Activated CD4-positive, alpha-beta memory T cell treated with anti-CD3 and anti-CD28 coated beads, Interleukin-2, amount 10 ng/mL, durations not matched to agents 7 days and 5 days (primary cell): ENCODE data around the gene ZDHHC3. TPM values are rescaled to one million over a fixed set of nuclear protein-coding genes. Genes with fewer than 3 reads are reported as not detected.

Source experiments
- CTCF ChIA-PET: fragments of 350-600 bp; sonication (Branson Sonifier 250); formaldehyde crosslinking; loops from one replicate; lab custom pipeline; 2021; ENCODE audit warnings: antibody characterized with exemption, inconsistent platforms; lab: Charles Lee
- POLR2A ChIA-PET: fragments of 350-600 bp; sonication (Branson Sonifier 250); formaldehyde crosslinking; loops from one replicate; lab custom pipeline; 2021; ENCODE audit warnings: antibody characterized with exemption; lab: Charles Lee
- DNase-seq: peaks from one replicate; pipeline ENCODE4 v3.0.0-alpha.2; 2020
- H3K27ac Mint-ChIP-seq: one replicate; pipeline ENCODE4 v1.8.0; 2021; ENCODE audit warnings: mild to moderate bottlenecking, mixed read lengths
- H3K27me3 Mint-ChIP-seq: one replicate; pipeline ENCODE4 v1.8.0; 2021; ENCODE audit warnings: mixed read lengths
- H3K36me3 Mint-ChIP-seq: one replicate; pipeline ENCODE4 v1.8.0; 2021; ENCODE audit warnings: low read depth, mixed read lengths
- H3K4me1 Mint-ChIP-seq: one replicate; pipeline ENCODE4 v1.8.0; 2021; ENCODE audit warnings: mixed read lengths
- H3K4me3 Mint-ChIP-seq: one replicate; pipeline ENCODE4 v1.8.0; 2021; ENCODE audit warnings: mild to moderate bottlenecking, mixed read lengths
- H3K9me3 Mint-ChIP-seq: one replicate; pipeline ENCODE4 v1.8.0; 2021; ENCODE audit warnings: mixed read lengths
- total RNA-seq, 2 experiments: library from RNA; stranded (reverse); gene quantifications; one replicate each; pipeline ENCODE4 v1.2.3, GENCODE V29; 2021

The ZDHHC3 gene
- total RNA-seq, 2 experiments from 2014 or later = 46.6 to 51.6 TPM

- DNase-seq = no peak
- no peak overlapping the region for H3K4me3 Mint-ChIP-seq
- H3K4me1 Mint-ChIP-seq = no peaks in the 10 kb centered on the region
- H3K9me3 Mint-ChIP-seq = no peaks in the 10 kb centered on the region
- POLR2A ChIA-PET = no interaction called here
- CTCF ChIA-PET = no interaction called here
- H3K27me3 Mint-ChIP-seq = no peaks in the 10 kb centered on the region
- no peak overlapping the region for H3K27ac Mint-ChIP-seq
- no peaks in the 10 kb centered on the region for H3K36me3 Mint-ChIP-seq
Measured at GRCh38 chr3:44893097-44893496, 82.9 kb downstream of the ZDHHC3 start.

- no peaks in the 10 kb centered on the region for H3K4me1 Mint-ChIP-seq
- H3K4me3 Mint-ChIP-seq = no peak overlapping the region
- no peaks in the 10 kb centered on the region for H3K27me3 Mint-ChIP-seq
- H3K27ac Mint-ChIP-seq = no peak overlapping the region
- H3K9me3 Mint-ChIP-seq = no peaks in the 10 kb centered on the region
- POLR2A ChIA-PET = no interaction called here
- CTCF ChIA-PET = no interaction called here
- H3K36me3 Mint-ChIP-seq = no peaks in the 10 kb centered on the region
- DNase-seq = no peak
Measured at GRCh38 chr3:44892689-44893088, 83.3 kb downstream of the ZDHHC3 start.

DNA sequence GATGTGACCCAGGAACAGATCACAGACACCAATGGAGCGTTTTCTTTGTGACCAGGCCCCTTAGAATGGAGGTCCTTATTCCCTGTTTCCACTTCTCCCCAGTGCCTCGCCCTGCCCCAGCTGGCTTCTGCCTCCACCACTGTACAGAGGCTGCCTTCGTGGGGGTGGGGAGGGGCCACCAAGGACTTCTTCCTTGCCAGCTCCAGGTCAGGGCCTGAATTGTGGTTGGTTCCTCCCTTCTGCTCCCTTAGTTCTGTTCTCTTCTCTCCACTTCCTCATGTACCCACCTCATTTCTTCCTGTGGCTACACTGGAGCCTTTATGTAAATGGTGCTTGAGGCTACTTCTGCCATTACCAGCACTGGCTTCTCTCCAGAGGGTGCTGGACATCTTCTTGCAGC is 85.1 kb downstream of the ZDHHC3 start:
- ChIA-PET POLR2A (no interaction called here), CTCF (no interaction called here)
- no peaks in the 10 kb centered on the region for H3K4me1 Mint-ChIP-seq

GRCh38 chr3:44890258-44890657 is 85.7 kb downstream of the ZDHHC3 start:
- Mint-ChIP-seq H3K36me3 (no peaks in the 10 kb centered on the region), H3K9me3 (no peaks in the 10 kb centered on the region), H3K27me3 (no peaks in the 10 kb centered on the region), H3K4me3 (no peak overlapping the region), H3K4me1 (no peaks in the 10 kb centered on the region), H3K27ac (no peak overlapping the region)
- CTCF ChIA-PET = no interaction called here
- no peak for DNase-seq
- POLR2A ChIA-PET = no interaction called here

More for the DNA sequence above, 85.1 kb downstream of the ZDHHC3 start:
- no peak for DNase-seq
- no peaks in the 10 kb centered on the region for H3K27me3 Mint-ChIP-seq
- no peak overlapping the region for H3K27ac Mint-ChIP-seq
- H3K4me3 Mint-ChIP-seq = no peak overlapping the region
- H3K36me3 Mint-ChIP-seq = no peaks in the 10 kb centered on the region
- H3K9me3 Mint-ChIP-seq = no peaks in the 10 kb centered on the region

DNA sequence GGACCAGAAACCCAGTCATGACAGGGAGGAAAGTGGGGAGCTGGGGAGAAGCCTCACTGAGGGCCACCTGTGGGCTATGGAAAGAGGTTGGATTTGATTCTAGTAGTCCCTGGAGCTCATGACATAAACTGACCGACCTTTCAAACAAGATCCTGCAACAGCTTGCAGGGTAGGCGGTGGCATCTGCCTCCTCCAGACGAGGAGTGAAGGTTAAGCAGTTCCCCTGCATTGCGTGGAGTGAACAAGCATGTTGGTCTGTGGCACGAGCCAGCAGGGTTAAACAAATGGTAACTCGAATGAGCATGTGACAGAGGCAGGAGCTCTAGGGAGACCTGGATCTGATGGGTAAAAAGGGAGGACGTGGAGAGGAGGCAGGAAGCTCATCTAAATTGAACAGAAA is 88.9 kb downstream of the ZDHHC3 start:
- Mint-ChIP-seq H3K9me3 (no peaks in the 10 kb centered on the region), H3K27me3 (peaks cover 4% of the 10 kb centered on the region), H3K4me3 (no peak overlapping the region), H3K27ac (no peak overlapping the region), H3K36me3 (no peaks in the 10 kb centered on the region), H3K4me1 (no peaks in the 10 kb centered on the region)
- DNase-seq = no peak
- POLR2A ChIA-PET = no interaction called here
- CTCF ChIA-PET = interaction anchor here (0.7 kb wide), 1 partner anchor 10 kb away, joined by 3 read pairs; no protein-coding TSS in a partner anchor

GRCh38 chr3:44886561-44886960 is 89.4 kb downstream of the ZDHHC3 start:
- DNase-seq = no peak
- Mint-ChIP-seq H3K27me3 (peaks cover 4% of the 10 kb centered on the region), H3K4me3 (no peak overlapping the region), H3K9me3 (no peaks in the 10 kb centered on the region), H3K36me3 (no peaks in the 10 kb centered on the region), H3K27ac (no peak overlapping the region), H3K4me1 (no peaks in the 10 kb centered on the region)
- ChIA-PET CTCF (interaction anchor here (0.6 kb wide), 1 partner anchor 359 kb away, joined by 3 read pairs; no protein-coding TSS in a partner anchor), POLR2A (no interaction called here)

DNA sequence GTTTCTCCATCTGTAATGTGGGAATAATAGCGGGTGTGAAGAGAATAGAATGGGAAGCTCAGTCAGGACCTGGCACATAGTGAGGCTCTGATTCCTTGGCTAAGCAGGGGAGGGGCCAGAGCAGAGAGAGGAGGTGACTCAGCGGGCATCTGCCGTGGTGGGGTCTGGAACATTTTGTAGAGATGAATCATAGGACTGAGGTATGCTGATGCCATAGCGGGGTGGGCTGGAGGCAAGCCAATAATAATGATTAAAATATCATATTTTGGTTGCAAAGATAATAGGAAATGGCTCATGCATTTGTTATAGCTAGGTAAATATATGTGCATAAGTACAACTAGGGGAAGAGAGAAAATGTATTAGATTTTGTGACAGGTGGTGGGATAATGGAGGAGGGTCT is 90.4 kb downstream of the ZDHHC3 start:
- H3K9me3 Mint-ChIP-seq = no peaks in the 10 kb centered on the region
- H3K27ac Mint-ChIP-seq = no peak overlapping the region
- POLR2A ChIA-PET = no interaction called here
- no peak for DNase-seq
- H3K27me3 Mint-ChIP-seq = peaks cover 6% of the 10 kb centered on the region
- H3K4me1 Mint-ChIP-seq = no peaks in the 10 kb centered on the region
- CTCF ChIA-PET = no interaction called here
- H3K36me3 Mint-ChIP-seq = no peaks in the 10 kb centered on the region
- no peak overlapping the region for H3K4me3 Mint-ChIP-seq

GRCh38 chr3:44883999-44884431 is 92.0 kb downstream of the ZDHHC3 start:
- no peaks in the 10 kb centered on the region for H3K9me3 Mint-ChIP-seq
- no peaks in the 10 kb centered on the region for H3K36me3 Mint-ChIP-seq
- H3K27me3 Mint-ChIP-seq = peaks cover 6% of the 10 kb centered on the region
- CTCF ChIA-PET = no interaction called here
- no peak overlapping the region for H3K27ac Mint-ChIP-seq
- POLR2A ChIA-PET = no interaction called here
- H3K4me3 Mint-ChIP-seq = no peak overlapping the region
- H3K4me1 Mint-ChIP-seq = no peaks in the 10 kb centered on the region
- DNase-seq = no peak

GRCh38 chr3:44883213-44883955 is 92.6 kb downstream of the ZDHHC3 start:
- POLR2A ChIA-PET = no interaction called here
- Mint-ChIP-seq H3K4me3 (no peak overlapping the region), H3K9me3 (no peaks in the 10 kb centered on the region), H3K36me3 (no peaks in the 10 kb centered on the region), H3K27me3 (peaks cover 6% of the 10 kb centered on the region), H3K27ac (no peak overlapping the region), H3K4me1 (no peaks in the 10 kb centered on the region)
- no peak for DNase-seq
- CTCF ChIA-PET = no interaction called here

- Mint-ChIP-seq H3K4me3 (no peak overlapping the region), H3K9me3 (no peaks in the 10 kb centered on the region), H3K4me1 (no peaks in the 10 kb centered on the region), H3K36me3 (no peaks in the 10 kb centered on the region), H3K27me3 (peaks cover 10% of the 10 kb centered on the region), H3K27ac (no peak overlapping the region)
- POLR2A ChIA-PET = no interaction called here
- no peak for DNase-seq
- CTCF ChIA-PET = interaction anchor here (1.5 kb wide), 1 partner anchor 34 kb away, joined by 4 read pairs; no protein-coding TSS in a partner anchor
Measured at GRCh38 chr3:44880284-44880683, 95.7 kb downstream of the ZDHHC3 start.

- Mint-ChIP-seq H3K27ac (no peak overlapping the region), H3K36me3 (no peaks in the 10 kb centered on the region), H3K4me3 (no peak overlapping the region), H3K9me3 (no peaks in the 10 kb centered on the region), H3K4me1 (no peaks in the 10 kb centered on the region), H3K27me3 (peaks cover 6% of the 10 kb centered on the region)
- POLR2A ChIA-PET = no interaction called here
- DNase-seq = no peak
- CTCF ChIA-PET = no interaction called here
Measured at GRCh38 chr3:44877333-44877732, 98.6 kb downstream of the ZDHHC3 start.

DNA sequence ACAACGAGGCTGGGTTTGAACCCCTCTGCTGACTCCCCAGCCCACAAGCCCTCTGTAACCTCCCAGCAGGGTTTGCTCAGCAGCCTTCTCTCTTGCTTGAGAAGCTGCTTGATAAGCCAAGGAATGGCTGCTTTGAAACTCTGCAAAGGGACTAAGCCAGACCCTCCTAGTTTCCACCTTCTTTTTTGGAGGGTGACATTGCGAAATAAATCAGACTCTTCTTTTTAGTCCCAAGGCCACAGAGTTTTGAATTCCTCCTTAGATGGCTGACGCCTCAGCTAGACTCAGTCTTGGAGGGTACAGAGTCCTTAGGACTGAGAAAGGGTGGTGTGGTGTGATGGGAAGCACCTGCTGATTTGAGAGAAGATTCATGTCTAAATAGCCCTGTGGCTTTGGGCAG is 100.4 kb downstream of the ZDHHC3 start:
- POLR2A ChIA-PET = no interaction called here
- no peak for DNase-seq
- CTCF ChIA-PET = no interaction called here
- Mint-ChIP-seq H3K9me3 (no peaks in the 10 kb centered on the region), H3K27me3 (peaks cover 4% of the 10 kb centered on the region), H3K36me3 (no peaks in the 10 kb centered on the region), H3K4me3 (no peak overlapping the region), H3K4me1 (no peaks in the 10 kb centered on the region), H3K27ac (no peak overlapping the region)
